ENCODE measurements around the gene ATP5PO. TPM values are rescaled to one million over a fixed set of nuclear protein-coding genes. Genes with fewer than 3 reads are reported as not detected.

Gene ATP5PO
- total and polyA plus RNA-seq, 2 of the 13 experiments (the other 11 are each of a cell fraction or from before 2014, with no cell fraction given): 256 to 297 TPM

- TF ChIP-seq TEAD3 (CRISPR knock-in tag; optimal IDR thresholded peaks at IDR 0.05; ENCODE audit: borderline replicate concordance): no peak
- peak; percentile 75 for TF ChIP-seq ZNF629 (CRISPR knock-in tag; conservative IDR thresholded peaks at IDR 0.05)
- TF ChIP-seq ZNF784 (CRISPR knock-in tag; IDR thresholded peaks at IDR 0.05; ENCODE audit: borderline replicate concordance): no peak
- no peak for DNase-seq (ENCODE audit: low spot score)
- no peak overlapping the region for H3K4me2 ChIP-seq (ENCODE audit: low read depth, low read length)
- intact Hi-C loops (cut with micrococcal nuclease; ENCODE audit: unreplicated experiment) (no loop called here), in situ Hi-C loops (cut with HindIII; ENCODE audit: extremely low pct_ligation_motif_present, low pct_unique_long_range_greater_than_20kb) (no loop called here)
- ATAC-seq: no peak
- no peak overlapping the region for H3K4me3 ChIP-seq (replicated peaks in 1 of 3; ENCODE audit: insufficient read depth in 1 of 3, low read depth in 2 of 3, low read length in 3 of 3)
- H3K9me3 ChIP-seq (ENCODE audit: low read length): no peaks in the 10 kb centered on the region
- H3K4me1 ChIP-seq (ENCODE audit: insufficient read depth, low read length): peaks cover 20% of the 10 kb centered on the region
- no peak overlapping the region for H2AFZ ChIP-seq (ENCODE audit: low read length)
- FAIRE-seq: no peak
- no peak overlapping the region for H3K27ac ChIP-seq (ENCODE audit: extremely low read length, insufficient read depth, low read length)
- H4K20me1 ChIP-seq (ENCODE audit: insufficient read depth, low read length): no peaks in the 10 kb centered on the region
- H3K9ac ChIP-seq (ENCODE audit: insufficient read depth, low read depth, low read length): no peak overlapping the region
- H3K79me2 ChIP-seq (ENCODE audit: insufficient read depth, low read length): no peaks in the 10 kb centered on the region
- POLR2A ChIA-PET: no interaction called here
- BruUV-seq (replicated peaks): no TSS peak
- 18% methylated on average over 4 of the region's 4 CpGs for WGBS (ENCODE audit: low lambda C conversion rate)
- no peaks in the 10 kb centered on the region for H3K27me3 ChIP-seq (ENCODE audit: control insufficient read depth in 1 of 2, insufficient read depth in 2 of 2, low read length in 2 of 2)
- H3K36me3 ChIP-seq (replicated peaks in 1 of 2; ENCODE audit: control insufficient read depth in 1 of 2, insufficient read depth in 2 of 2, low read length in 2 of 2): no peaks in the 10 kb centered on the region
- CTCF ChIA-PET (ENCODE audit: low intra/inter-chr PET ratio, low total read pairs): no interaction called here
Observed at GRCh38 chr21:33936301-33937038, 20.9 kb upstream of the ATP5PO start.

DNA sequence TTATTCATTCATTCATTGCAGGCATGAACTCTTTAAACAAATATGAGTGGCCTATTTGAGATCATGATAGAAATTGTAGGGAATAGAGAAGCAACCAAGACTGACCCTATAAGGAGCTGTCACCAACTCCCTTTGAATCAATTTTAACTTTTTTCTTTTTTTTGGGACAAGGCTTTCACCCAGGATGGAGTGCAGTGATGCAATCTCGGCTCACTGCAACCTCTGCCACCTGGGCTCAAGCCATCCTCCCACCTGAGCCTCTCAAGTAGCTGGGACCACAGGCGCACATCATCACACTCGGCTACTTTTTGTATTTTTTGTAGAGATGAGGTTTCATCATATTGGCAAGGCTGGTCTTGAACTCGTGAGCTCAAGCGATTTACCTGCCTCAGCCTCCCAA, 17.1 kb upstream of the ATP5PO start:
- Histone ChIP-seq H3K79me2 (ENCODE audit: insufficient read depth, low read length) (no peaks in the 10 kb centered on the region), H4K20me1 (ENCODE audit: insufficient read depth, low read length) (no peaks in the 10 kb centered on the region), H3K27ac (ENCODE audit: extremely low read length, insufficient read depth, low read length) (no peak overlapping the region), H3K4me1 (ENCODE audit: insufficient read depth, low read length) (peaks cover 15% of the 10 kb centered on the region), H3K4me3 (replicated peaks in 1 of 3; ENCODE audit: insufficient read depth in 1 of 3, low read depth in 2 of 3, low read length in 3 of 3) (no peak overlapping the region), H3K27me3 (ENCODE audit: control insufficient read depth in 1 of 2, insufficient read depth in 2 of 2, low read length in 2 of 2) (no peaks in the 10 kb centered on the region), H2AFZ (ENCODE audit: low read length) (no peak overlapping the region), H3K9ac (ENCODE audit: insufficient read depth, low read depth, low read length) (no peak overlapping the region), H3K4me2 (ENCODE audit: low read depth, low read length) (no peak overlapping the region), H3K9me3 (ENCODE audit: low read length) (no peaks in the 10 kb centered on the region), H3K36me3 (replicated peaks in 1 of 2; ENCODE audit: control insufficient read depth in 1 of 2, insufficient read depth in 2 of 2, low read length in 2 of 2) (no peaks in the 10 kb centered on the region)
- no peak for TF ChIP-seq REXO4 (CRISPR knock-in tag; IDR thresholded peaks at IDR 0.05; ENCODE audit: borderline replicate concordance)
- TF ChIP-seq, protein P1, sequence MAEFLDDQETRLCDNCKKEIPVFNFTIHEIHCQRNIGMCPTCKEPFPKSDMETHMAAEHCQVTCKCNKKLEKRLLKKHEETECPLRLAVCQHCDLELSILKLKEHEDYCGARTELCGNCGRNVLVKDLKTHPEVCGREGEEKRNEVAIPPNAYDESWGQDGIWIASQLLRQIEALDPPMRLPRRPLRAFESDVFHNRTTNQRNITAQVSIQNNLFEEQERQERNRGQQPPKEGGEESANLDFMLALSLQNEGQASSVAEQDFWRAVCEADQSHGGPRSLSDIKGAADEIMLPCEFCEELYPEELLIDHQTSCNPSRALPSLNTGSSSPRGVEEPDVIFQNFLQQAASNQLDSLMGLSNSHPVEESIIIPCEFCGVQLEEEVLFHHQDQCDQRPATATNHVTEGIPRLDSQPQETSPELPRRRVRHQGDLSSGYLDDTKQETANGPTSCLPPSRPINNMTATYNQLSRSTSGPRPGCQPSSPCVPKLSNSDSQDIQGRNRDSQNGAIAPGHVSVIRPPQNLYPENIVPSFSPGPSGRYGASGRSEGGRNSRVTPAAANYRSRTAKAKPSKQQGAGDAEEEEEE (CRISPR knock-in tag; IDR thresholded peaks at IDR 0.05; ENCODE audit: borderline replicate concordance): no peak
- no peak for TF ChIP-seq ZBTB26 (CRISPR knock-in tag; IDR thresholded peaks at IDR 0.05; ENCODE audit: borderline replicate concordance)
- no peak for TF ChIP-seq POLR2AphosphoS5 (IDR thresholded peaks at IDR 0.05; ENCODE audit: low read depth, low read length)
- no peak for TF ChIP-seq WIZ (CRISPR knock-in tag; IDR thresholded peaks at IDR 0.05)
- FAIRE-seq (no peak), ATAC-seq (no peak), DNase-seq (ENCODE audit: low spot score) (no peak)
- intact Hi-C loops (cut with micrococcal nuclease; ENCODE audit: unreplicated experiment): no loop called here
- ChIA-PET CTCF (ENCODE audit: low intra/inter-chr PET ratio, low total read pairs) (no interaction called here), POLR2A (no interaction called here)
- WGBS (ENCODE audit: low lambda C conversion rate): 96% methylated on average over 5 of the region's 5 CpGs
- no TSS peak for BruUV-seq (replicated peaks)
- in situ Hi-C loops (cut with HindIII; ENCODE audit: extremely low pct_ligation_motif_present, low pct_unique_long_range_greater_than_20kb): no loop called here
